Adrenal gland (tissue), 12 donors: ENCODE data around the gene SLC2A6. TPM values are rescaled to one million over a fixed set of nuclear protein-coding genes. Genes with fewer than 3 reads are reported as not detected.

Experiments used
- DNase-seq, 7 donors: peaks; one replicate each; pipeline ENCODE4 v3.0.0-alpha.2; 2019 to 2020
- H3K27ac ChIP-seq, 5 donors: fragments of 200-600 bp; sonication (generic) in 4 of 5; 1 replicate in 3 of 5; 2 replicates in 2 of 5; pipeline versions ENCODE4 v1.5.1 to v1.8.0; 2016 to 2020; ENCODE audit warnings: mild to moderate bottlenecking in 1 of 5
- H3K27me3 ChIP-seq: fragments of 200-600 bp; 2 replicates; pipeline ENCODE4 v1.8.0; 2021
- H3K36me3 ChIP-seq, 2 donors: fragments of 200-600 bp; replicated peaks in 1 of 2; 1 replicate in 1 of 2; 2 replicates in 1 of 2; pipeline versions ENCODE4 v1.5.1 to v1.8.0; 2018 to 2022
- H3K4me1 ChIP-seq, 2 donors: fragments of 200-600 bp; replicated peaks in 1 of 2; 1 replicate in 1 of 2; 2 replicates in 1 of 2; pipeline versions ENCODE4 v1.5.1 to v1.8.0; 2018 to 2021
- H3K4me3 ChIP-seq, 4 donors: fragments of 200-600 bp; sonication (generic) in 3 of 4; one replicate each; pipeline ENCODE4 v1.5.1; 2016 to 2018
- H3K9me3 ChIP-seq, 3 donors: fragments of 200-600 bp; sonication (generic) in 1 of 3; replicated peaks in 1 of 3; 1 replicate in 2 of 3; 2 replicates in 1 of 3; pipeline versions ENCODE4 v1.5.1 to v1.8.0; 2016 to 2021
- CTCF ChIP-seq, 6 experiments: fragments of 450-650 bp in 4 of 6; fragments of 200-600 bp in 2 of 6; sonication (generic) in 1 of 6; IDR thresholded peaks; 1 replicate in 5 of 6; 2 replicates in 1 of 6; pipeline versions ENCODE4 v1.5.1 to v1.8.0; 2016 to 2021; ENCODE audit warnings: antibody characterized with exemption in 6 of 6, mild to moderate bottlenecking in 2 of 6, moderate library complexity in 1 of 6
- POLR2A ChIP-seq, 2 donors: fragments of 450-650 bp; IDR thresholded peaks; one replicate each; pipeline ENCODE4 v1.6.1; 2017; ENCODE audit warnings: antibody characterized with exemption in 2 of 2, mild to moderate bottlenecking in 2 of 2, moderate library complexity in 1 of 2
- WGBS, 4 donors: extraction: QIAGEN DNeasy Blood & Tissue Kit in 2 of 4; methylation state at CpG; one replicate each; pipeline versions ENCODE4 v1.1.5 to v1.1.7; 2013 to 2017; 5-methylcytosine and 5-hydroxymethylcytosine counted together
- intact Hi-C, 2 donors: fragments of 100-400 bp; cut with DNase I; formaldehyde crosslinking; loops; one replicate each; pipeline versions ENCODE4 v1.14.1 to v1.15.0; 2022 to 2023
- polyA plus RNA-seq, 3 donors: library from polyadenylated mRNA; stranded (reverse); fragments of 200-250 nt in 2 of 3; fragments of 350-450 nt in 1 of 3; fragmentation: Illumina TruSeq in 1 of 3; extraction: RNeasy Lipid Tissue Mini Kit (QIAGEN cat#74804) in 1 of 3; gene quantifications; one replicate each; pipeline ENCODE4 v1.2.3, GENCODE V29; 2013 to 2014
- total RNA-seq, 9 donors: library from RNA; depleted of rRNA in 4 of 9; stranded (reverse); fragments of >200 nt in 4 of 9; fragments of 120-200 nt in 1 of 9; fragmentation: NEBNext Ultra II Directional in 1 of 9; extraction: Animal tissue kit (Norgen Biotek cat#: 25700) in 1 of 9; gene quantifications; one replicate each; pipeline versions ENCODE4 v1.1.0 to v1.2.4, GENCODE V29; 2013 to 2023
- donor health status: healthy with polysubstance abuse.
- donor health status: Bipolar disorder and iron deficiency.
- donor health status: DM: yes; HTN: yes; CAD: no.
- donor health status: DM: no; HTN: no; CAD: no.
- donor health status: DM: no; HTN: no; CAD: no.
- donor health status: DM: yes; HTN: yes; CAD: no.

SLC2A6 gene
- total and polyA plus RNA-seq, 12 donors, result 1.4 to 79.1 (median 5.8) TPM

- TF ChIP-seq POLR2A (IDR thresholded peaks at IDR 0.05) (no peak), CTCF (IDR thresholded peaks at IDR 0.05) (no peak)
- H3K9me3 ChIP-seq, result no peaks in the 10 kb centered on the region
- peaks cover 0 to 4% of the 10 kb centered on the region in 2 donors for H3K4me1 ChIP-seq
- 18 to 55% (median 48%) methylated on average over 11 to 25 of the region's 25 CpGs for WGBS, 4 donors
- DNase-seq, result no peak
- no peak overlapping the region for H3K4me3 ChIP-seq
- H3K27ac ChIP-seq, result no peak overlapping the region
- H3K27me3 ChIP-seq, result no peaks in the 10 kb centered on the region
- H3K36me3 ChIP-seq, result no peaks in the 10 kb centered on the region
- intact Hi-C loops, result loop anchor here (5.0 to 10.0 kb wide), 5 partner anchors 78 to 461 kb away; partner anchors contain the start of genes SURF1 (in 2 of the 2) and SURF2 (in 2 of the 2)
Observed at GRCh38 chr9:133485531-133486260, 6.8 kb upstream of the SLC2A6 start.

- no peak for DNase-seq
- Histone ChIP-seq H3K36me3 (no peaks in the 10 kb centered on the region), H3K4me1 (peaks cover 0 to 5% of the 10 kb centered on the region in 2 donors), H3K27ac (no peak overlapping the region), H3K9me3 (no peaks in the 10 kb centered on the region), H3K4me3 (no peak overlapping the region), H3K27me3 (no peaks in the 10 kb centered on the region)
- no peak for TF ChIP-seq CTCF (IDR thresholded peaks at IDR 0.05)
- no peak for TF ChIP-seq POLR2A (IDR thresholded peaks at IDR 0.05)
- intact Hi-C loops, result loop anchor here (5.0 to 10.0 kb wide), 5 partner anchors 78 to 460 kb away; partner anchors contain the start of genes SURF1 (in 2 of the 2) and SURF2 (in 2 of the 2)
- 55 to 90% (median 75%) methylated on average over 2 to 22 of the region's 22 CpGs for WGBS, 4 donors
Observed at GRCh38 chr9:133484671-133485437, 6.0 kb upstream of the SLC2A6 start.

- H3K27me3 ChIP-seq, result no peaks in the 10 kb centered on the region
- intact Hi-C loops, result loop anchor here (10.0 kb wide), 3 partner anchors 129 to 459 kb away; partner anchors contain the start of genes SURF1 (in 2 of the 2) and SURF2 (in 2 of the 2)
- TF ChIP-seq POLR2A (IDR thresholded peaks at IDR 0.05) (no peak), CTCF (IDR thresholded peaks at IDR 0.05) (no peak)
- DNase-seq, result no peak
- 75 to 88% (median 83%) methylated on average over 9 of the region's 9 CpGs for WGBS, 4 donors
- H3K9me3 ChIP-seq, result no peaks in the 10 kb centered on the region
- no peaks in the 10 kb centered on the region for H3K36me3 ChIP-seq
- peaks cover 0 to 15% of the 10 kb centered on the region in 2 donors for H3K4me1 ChIP-seq
- no peak overlapping the region for H3K4me3 ChIP-seq
- no peak overlapping the region for H3K27ac ChIP-seq
Observed at GRCh38 chr9:133483611-133484010, 4.7 kb upstream of the SLC2A6 start.
